Sigmoid colon (tissue), 7 donors: ENCODE results near the gene TAOK1. TPM values are rescaled to one million over a fixed set of nuclear protein-coding genes. Genes with fewer than 3 reads are reported as not detected.

Source experiments
- DNase-seq: peaks from one replicate; pipeline ENCODE4 v3.0.0-alpha.2; 2019
- H3K27ac ChIP-seq, 4 donors: fragments of 200-600 bp; sonication (generic); one replicate each; pipeline ENCODE4 v1.5.1; 2016 to 2019; ENCODE audit warnings: mild to moderate bottlenecking in 1 of 4
- H3K27me3 ChIP-seq, 3 donors: fragments of 200-600 bp; sonication (generic); one replicate each; pipeline ENCODE4 v1.5.1; 2019; ENCODE audit warnings: mild to moderate bottlenecking in 1 of 3
- H3K36me3 ChIP-seq, 4 donors: fragments of 200-600 bp; sonication (generic); one replicate each; pipeline ENCODE4 v1.5.1; 2016 to 2019
- H3K4me1 ChIP-seq, 4 donors: fragments of 200-600 bp; sonication (generic); one replicate each; pipeline ENCODE4 v1.5.1; 2017 to 2019
- H3K4me3 ChIP-seq, 4 donors: fragments of 200-600 bp; sonication (generic); one replicate each; pipeline ENCODE4 v1.5.1; 2017 to 2019; ENCODE audit warnings: mild to moderate bottlenecking in 2 of 4, moderate library complexity in 1 of 4
- H3K9me3 ChIP-seq, 4 donors: fragments of 200-600 bp in 3 of 4; sonication (generic) in 3 of 4; one replicate each; pipeline versions ENCODE4 v1.5.1 to v1.6.1; 2013 to 2019
- EP300 ChIP-seq, 4 donors: sonication (generic); formaldehyde crosslinking; IDR thresholded peaks; one replicate each; pipeline ENCODE4 v1.6.1; 2017; ENCODE audit warnings: antibody characterized with exemption in 4 of 4
- POLR2A ChIP-seq, 2 donors: fragments of 450-650 bp; IDR thresholded peaks; one replicate each; pipeline ENCODE4 v1.6.1; 2016; ENCODE audit warnings: antibody characterized with exemption in 2 of 2, mild to moderate bottlenecking in 2 of 2, moderate library complexity in 2 of 2
- POLR2AphosphoS5 ChIP-seq, 4 donors: sonication (generic); formaldehyde crosslinking; IDR thresholded peaks; one replicate each; pipeline ENCODE4 v1.6.1; 2017; ENCODE audit warnings: antibody characterized with exemption in 4 of 4
- WGBS, 2 donors: extraction: QIAGEN DNeasy Blood & Tissue Kit; methylation state at CpG; one replicate each; pipeline ENCODE4 v1.1.7; 2013; 5-methylcytosine and 5-hydroxymethylcytosine counted together
- intact Hi-C: fragments of 100-400 bp; cut with DNase I; formaldehyde crosslinking; loops from one replicate; pipeline ENCODE4 v1.15.1; 2023
- polyA plus RNA-seq, 3 donors: library from polyadenylated mRNA; stranded (reverse); fragments of 200-250 nt; gene quantifications; one replicate each; pipeline ENCODE4 v1.2.3, GENCODE V29; 2013
- total RNA-seq, 4 donors: library from RNA; depleted of rRNA; stranded (reverse); fragments of >200 nt; gene quantifications; one replicate each; pipeline ENCODE4 v1.1.0, GENCODE V29; 2016
- TF ChIP-seq, protein P1 (sequence below), 4 experiments: fragments of 450-650 bp in 3 of 4; fragments of 200-600 bp in 1 of 4; IDR thresholded peaks; one replicate each; pipeline ENCODE4 v1.5.1; 2016 to 2019; ENCODE audit warnings: antibody characterized with exemption in 4 of 4, mild to moderate bottlenecking in 3 of 4, moderate library complexity in 2 of 4
- donor health status: healthy with polysubstance abuse.
- donor health status: Bipolar disorder and iron deficiency.
- donor health status: healthy.

TAOK1 gene
- total and polyA plus RNA-seq, 7 donors = 3.6 to 65.4 (median 46.3) TPM

DNA sequence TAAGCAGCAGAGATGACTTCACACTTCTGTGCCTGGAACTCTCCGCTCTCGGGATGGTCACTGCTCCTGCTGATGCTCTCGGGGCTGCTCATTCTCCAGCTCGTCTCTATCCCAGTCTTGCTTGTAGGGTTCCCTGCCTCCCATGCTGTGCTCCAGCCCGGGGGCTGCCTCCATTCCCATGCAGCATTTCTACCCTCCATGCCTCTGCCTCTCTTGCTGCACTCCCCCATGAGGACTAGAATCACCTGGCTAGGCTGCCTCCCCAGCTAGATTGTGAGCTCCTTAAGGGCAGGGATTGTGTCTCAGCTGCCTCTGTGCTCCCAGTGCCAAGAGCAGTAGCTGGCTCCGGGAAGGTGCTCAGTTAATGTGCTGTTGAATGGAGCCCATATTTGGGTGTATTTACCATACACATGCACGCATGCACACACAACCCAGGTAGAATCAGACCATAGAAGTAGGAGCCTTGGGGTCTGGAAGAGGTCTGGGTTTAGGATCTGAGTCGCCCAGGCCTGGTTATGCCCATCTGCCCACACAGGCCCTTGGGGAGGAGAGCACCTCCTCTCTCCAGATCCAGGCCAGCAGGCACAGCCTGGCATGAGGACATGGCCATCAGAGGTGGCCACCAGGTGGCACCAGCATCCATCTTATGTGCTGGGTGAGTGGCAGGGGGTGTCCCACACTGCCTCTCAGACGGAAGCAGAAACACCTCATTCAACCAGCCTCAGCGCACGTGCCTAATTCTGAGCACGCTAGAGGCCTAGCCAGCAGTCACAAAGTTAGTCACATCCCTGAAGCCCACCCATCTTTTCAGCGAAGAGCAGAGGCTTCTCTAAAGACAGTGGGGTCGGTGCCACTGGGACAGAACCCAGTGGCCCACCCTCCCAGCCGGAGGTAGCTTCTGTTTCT, 190.0 kb downstream of the TAOK1 start:
- 61 to 65% methylated on average over 15 of the region's 15 CpGs for WGBS, 2 donors
- Histone ChIP-seq H3K27ac (no peak overlapping the region), H3K4me1 (peaks cover 0 to 34% (median 27%) of the 10 kb centered on the region in 4 donors), H3K9me3 (no peaks in the 10 kb centered on the region), H3K27me3 (no peaks in the 10 kb centered on the region), H3K4me3 (no peak overlapping the region), H3K36me3 (peaks cover 21 to 58% (median 36%) of the 10 kb centered on the region in 4 donors)
- intact Hi-C loops = loop anchor here (1.0 to 5.0 kb wide), 3 partner anchors 11 to 347 kb away; no protein-coding TSS in a partner anchor
- TF ChIP-seq POLR2A (IDR thresholded peaks at IDR 0.05) (no peak), EP300 (IDR thresholded peaks at IDR 0.05) (no peak), POLR2AphosphoS5 (IDR thresholded peaks at IDR 0.05) (peak in 3 of 4 donors; percentile 35 to 50 (median 42))
- TF ChIP-seq, protein P1, sequence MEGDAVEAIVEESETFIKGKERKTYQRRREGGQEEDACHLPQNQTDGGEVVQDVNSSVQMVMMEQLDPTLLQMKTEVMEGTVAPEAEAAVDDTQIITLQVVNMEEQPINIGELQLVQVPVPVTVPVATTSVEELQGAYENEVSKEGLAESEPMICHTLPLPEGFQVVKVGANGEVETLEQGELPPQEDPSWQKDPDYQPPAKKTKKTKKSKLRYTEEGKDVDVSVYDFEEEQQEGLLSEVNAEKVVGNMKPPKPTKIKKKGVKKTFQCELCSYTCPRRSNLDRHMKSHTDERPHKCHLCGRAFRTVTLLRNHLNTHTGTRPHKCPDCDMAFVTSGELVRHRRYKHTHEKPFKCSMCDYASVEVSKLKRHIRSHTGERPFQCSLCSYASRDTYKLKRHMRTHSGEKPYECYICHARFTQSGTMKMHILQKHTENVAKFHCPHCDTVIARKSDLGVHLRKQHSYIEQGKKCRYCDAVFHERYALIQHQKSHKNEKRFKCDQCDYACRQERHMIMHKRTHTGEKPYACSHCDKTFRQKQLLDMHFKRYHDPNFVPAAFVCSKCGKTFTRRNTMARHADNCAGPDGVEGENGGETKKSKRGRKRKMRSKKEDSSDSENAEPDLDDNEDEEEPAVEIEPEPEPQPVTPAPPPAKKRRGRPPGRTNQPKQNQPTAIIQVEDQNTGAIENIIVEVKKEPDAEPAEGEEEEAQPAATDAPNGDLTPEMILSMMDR (IDR thresholded peaks at IDR 0.05) = peak; percentile 79 to 88 (median 88)
- DNase-seq = peak; percentile 91

DNA sequence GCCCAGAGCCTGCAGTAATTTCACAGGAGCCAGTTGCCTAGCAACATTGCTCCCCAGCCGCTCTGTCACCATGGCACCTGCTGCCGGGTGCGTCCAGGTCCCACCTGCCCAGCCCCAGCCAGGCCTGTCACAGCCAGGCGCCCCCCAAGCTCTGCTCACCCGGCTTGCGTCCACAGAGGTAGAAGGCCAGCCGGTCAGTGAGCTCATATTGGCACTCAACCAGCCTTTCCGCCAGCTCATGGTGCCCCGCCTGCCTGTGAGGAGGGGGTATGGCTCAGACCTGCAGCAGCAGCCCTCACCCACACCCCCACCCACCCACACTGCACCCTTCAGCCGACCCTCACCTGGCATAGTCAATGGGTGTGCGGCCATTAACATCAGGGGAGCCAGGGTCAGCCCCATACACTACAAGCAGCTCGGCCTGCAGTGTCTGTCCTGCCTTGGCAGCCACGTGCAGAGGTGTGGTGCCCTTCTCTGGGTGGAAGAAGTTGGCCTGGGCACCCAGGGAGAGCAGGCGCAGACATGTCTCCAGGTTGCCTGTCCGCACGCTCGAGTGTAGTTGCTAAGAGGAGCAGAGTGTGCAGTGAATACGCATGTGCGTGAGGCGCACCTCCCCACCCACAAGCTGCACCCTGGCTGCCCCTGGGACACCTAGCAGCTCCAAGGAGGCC, 191.6 kb downstream of the TAOK1 start:
- peaks cover 0 to 47% (median 38%) of the 10 kb centered on the region in 4 donors for H3K4me1 ChIP-seq
- TF ChIP-seq, protein P1 (IDR thresholded peaks at IDR 0.05) = no peak
- no peak for TF ChIP-seq POLR2AphosphoS5 (IDR thresholded peaks at IDR 0.05)
- intact Hi-C loops = loop anchor here (5.0 kb wide), 2 partner anchors 36 to 346 kb away; no protein-coding TSS in a partner anchor
- H3K36me3 ChIP-seq = peaks cover 9 to 42% (median 21%) of the 10 kb centered on the region in 4 donors
- no peak for DNase-seq
- 83 to 90% methylated on average over 20 of the region's 20 CpGs for WGBS, 2 donors
- H3K9me3 ChIP-seq = no peaks in the 10 kb centered on the region
- no peak overlapping the region for H3K4me3 ChIP-seq
- no peak overlapping the region for H3K27ac ChIP-seq
- no peaks in the 10 kb centered on the region for H3K27me3 ChIP-seq

DNA sequence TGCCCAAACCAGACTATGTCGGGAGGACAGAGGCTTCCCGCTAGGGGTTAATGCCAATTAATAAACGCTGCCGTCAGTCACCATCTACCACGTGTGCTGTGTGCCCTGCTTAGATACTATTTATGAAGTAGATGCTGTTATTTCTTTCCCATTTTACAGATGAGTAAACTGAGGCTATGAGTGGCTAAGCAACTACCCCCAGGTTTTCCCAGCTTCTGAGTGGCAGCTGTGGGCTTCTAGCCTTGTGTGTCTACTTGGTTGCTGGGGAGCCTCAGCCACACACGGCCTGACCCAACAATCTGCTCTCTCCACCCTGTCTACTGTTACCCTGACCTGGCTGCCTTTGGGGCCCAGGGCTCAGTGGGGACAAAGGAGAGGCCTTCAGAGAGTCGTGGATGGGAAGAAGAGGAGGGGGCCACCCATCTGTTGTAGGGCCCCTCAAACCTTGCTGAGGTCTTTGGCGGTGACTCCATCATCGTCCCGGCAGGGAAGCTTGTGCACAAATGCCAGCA, 192.1 kb downstream of the TAOK1 start:
- TF ChIP-seq POLR2AphosphoS5 (IDR thresholded peaks at IDR 0.05) (no peak), EP300 (IDR thresholded peaks at IDR 0.05) (no peak), POLR2A (IDR thresholded peaks at IDR 0.05) (no peak)
- TF ChIP-seq, protein P1 (IDR thresholded peaks at IDR 0.05) = no peak
- intact Hi-C loops = loop anchor here (5.0 kb wide), 2 partner anchors 35 to 345 kb away; no protein-coding TSS in a partner anchor
- no peak overlapping the region for H3K27ac ChIP-seq
- peaks cover 0 to 47% (median 41%) of the 10 kb centered on the region in 4 donors for H3K4me1 ChIP-seq
- H3K27me3 ChIP-seq = no peaks in the 10 kb centered on the region
- WGBS, 2 donors = 89 to 90% methylated on average over 10 of the region's 10 CpGs
- peaks cover 9 to 36% (median 17%) of the 10 kb centered on the region in 4 donors for H3K36me3 ChIP-seq
- no peak for DNase-seq
- no peaks in the 10 kb centered on the region for H3K9me3 ChIP-seq
- H3K4me3 ChIP-seq = no peak overlapping the region

DNA sequence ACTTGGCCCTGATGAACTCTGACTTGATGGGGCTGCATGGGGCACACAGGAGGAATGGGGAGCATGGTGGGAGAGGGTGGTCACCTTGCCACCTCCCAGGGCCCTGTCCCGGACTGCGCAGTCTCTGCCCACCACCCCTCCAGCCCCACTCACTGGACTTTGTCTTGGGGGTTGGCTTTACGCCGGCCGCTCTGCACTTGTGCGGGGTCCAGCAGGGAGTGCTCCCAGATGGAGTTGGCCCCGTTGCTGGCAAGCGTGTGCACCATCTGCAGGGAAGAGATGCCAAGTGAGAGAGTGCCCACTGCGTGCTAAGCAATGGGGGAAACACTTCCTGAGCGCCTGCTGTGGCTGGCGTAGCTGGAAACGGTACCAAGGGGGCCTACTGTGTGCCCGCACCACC, 192.6 kb downstream of the TAOK1 start:
- peaks cover 0 to 47% (median 41%) of the 10 kb centered on the region in 4 donors for H3K4me1 ChIP-seq
- no peak for DNase-seq

More for the DNA sequence above, 192.6 kb downstream of the TAOK1 start:
- Histone ChIP-seq H3K27me3 (no peaks in the 10 kb centered on the region), H3K27ac (no peak overlapping the region), H3K36me3 (peaks cover 9 to 32% (median 17%) of the 10 kb centered on the region in 4 donors), H3K9me3 (no peaks in the 10 kb centered on the region), H3K4me3 (no peak overlapping the region)
- TF ChIP-seq POLR2A (IDR thresholded peaks at IDR 0.05) (no peak), EP300 (IDR thresholded peaks at IDR 0.05) (no peak), POLR2AphosphoS5 (IDR thresholded peaks at IDR 0.05) (no peak)
- TF ChIP-seq, protein P1 (IDR thresholded peaks at IDR 0.05) = no peak
- WGBS, 2 donors = 93% methylated on average over 13 of the region's 13 CpGs
- intact Hi-C loops = loop anchor here (5.0 kb wide), 2 partner anchors 35 to 345 kb away; no protein-coding TSS in a partner anchor
